Cardiac septum (tissue), 1 donor: ENCODE results near the gene DGKI. TPM values are rescaled to one million over a fixed set of nuclear protein-coding genes. Genes with fewer than 3 reads are reported as not detected.
A peak's percentile ranks its signal among the peaks of the same experiment; 100 is the strongest.

ENCODE experiments used
- DNase-seq: peaks from one replicate; pipeline ENCODE4 v3.0.0-alpha.2; 2020; ENCODE audit warnings: low spot score
- intact Hi-C: fragments of 100-400 bp; cut with DNase I; formaldehyde crosslinking; loops from one replicate; pipeline ENCODE4 v1.14.0; 2022
- long read RNA-seq: library from polyadenylated mRNA; unstranded; transcript quantifications from one replicate; pipeline ENCODE4 v2.0.0, GENCODE V29; 2021
- total RNA-seq: library from RNA; stranded (reverse); fragmentation: NEBNext Ultra II Directional; extraction: Animal tissue kit (Norgen Biotek cat#: 25700); gene quantifications from one replicate; pipeline ENCODE4 v1.2.1, GENCODE V29; 2021
- donor health status: DM: no; HTN: no; CAD: no.

DGKI gene
- total RNA-seq = 7.5 TPM
- long read RNA-seq, partial matches to known transcripts = 0 of 4 reads
- long read RNA-seq, other reads (novel, unspliced or antisense) = 4 of 4 reads

GRCh38 chr7:137846827-137847567, at the start of gene DGKI:
Gene DGKI, minus strand, starts transcription at chr7:137846974.
- intact Hi-C loops = no loop called here
- no peak for DNase-seq

GRCh38 chr7:137895301-137896221, 48.8 kb upstream of the DGKI start:
- DNase-seq = no peak
- intact Hi-C loops = loop anchor here (5.0 kb wide), 1 partner anchor 288 kb away; no protein-coding TSS in a partner anchor

DNA sequence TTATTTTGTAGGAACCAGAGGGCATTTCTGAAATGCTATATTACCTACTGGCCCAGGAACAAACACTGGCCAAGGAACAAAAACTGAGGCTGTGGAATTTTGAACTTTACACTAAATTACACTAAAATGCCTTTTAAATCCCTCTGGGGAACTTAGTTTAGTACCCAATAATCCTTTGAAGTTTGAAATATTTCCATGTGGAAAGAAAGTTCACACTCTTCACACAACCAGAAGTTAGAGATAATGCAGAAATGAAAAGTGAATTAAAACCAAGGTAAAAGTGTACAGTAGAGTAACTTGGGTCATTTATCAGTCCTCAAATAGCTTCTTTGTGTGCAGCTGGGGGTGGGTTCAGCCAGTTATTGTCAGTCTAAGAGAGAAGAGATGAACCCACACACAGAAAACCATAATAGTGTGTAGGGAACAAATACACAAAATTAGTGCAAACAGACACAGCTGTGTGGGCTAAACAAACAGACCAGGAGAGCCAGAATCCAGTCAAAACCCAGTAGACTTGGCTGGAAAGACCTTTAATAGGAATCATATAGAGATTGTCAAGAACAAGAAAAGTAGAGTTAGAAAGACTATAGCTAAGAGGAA, 46.5 kb upstream of the DGKI start:
- DNase-seq = no peak
- intact Hi-C loops = no loop called here

- no peak for DNase-seq
- intact Hi-C loops = no loop called here
These were observed 44.4 kb upstream of the DGKI start for GRCh38 chr7:137891016-137891655.

DNA sequence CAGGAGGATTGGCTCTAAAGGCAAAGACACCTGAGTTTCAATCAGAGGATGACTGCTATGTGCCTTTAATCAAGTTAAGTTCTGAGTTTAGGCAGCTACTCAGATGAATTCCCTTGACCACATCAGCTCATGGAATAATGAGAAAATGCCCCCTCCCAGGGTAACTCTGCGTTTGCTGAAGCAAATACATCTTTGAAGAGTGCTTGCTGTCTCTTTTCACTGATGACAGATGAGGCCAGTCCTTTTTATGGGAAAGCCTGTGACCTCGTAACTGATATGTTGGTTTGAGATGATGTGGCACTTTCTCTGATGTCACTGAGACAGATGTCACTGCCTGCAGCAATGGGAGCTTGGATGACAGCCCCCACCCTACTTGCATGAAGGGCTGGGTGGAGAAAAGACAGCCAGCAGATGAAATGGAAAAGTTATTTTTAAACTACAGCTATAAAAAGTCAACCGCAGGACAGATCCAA, 43.7 kb upstream of the DGKI start:
- DNase-seq = no peak
- intact Hi-C loops = no loop called here

DNA sequence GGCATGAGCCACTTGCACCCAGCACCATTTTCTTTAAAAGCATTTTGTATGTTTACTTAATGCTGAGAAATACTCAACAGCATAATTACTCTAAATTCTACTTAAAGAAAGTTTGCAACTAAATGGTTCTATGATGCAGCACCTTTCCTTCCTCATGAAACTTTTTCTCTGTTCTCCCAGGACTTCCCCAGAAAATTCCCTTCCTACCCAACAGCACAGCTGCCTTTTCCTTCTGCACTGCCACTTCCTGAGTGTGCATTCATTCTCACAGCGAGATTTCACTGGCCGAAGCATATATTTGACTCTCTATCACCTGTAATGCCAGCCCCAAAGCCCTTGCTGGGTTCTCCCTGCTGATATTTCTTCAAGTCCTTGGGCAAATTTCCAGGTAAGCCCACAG, 41.5 kb upstream of the DGKI start:
- DNase-seq = no peak
- intact Hi-C loops = no loop called here

DNA sequence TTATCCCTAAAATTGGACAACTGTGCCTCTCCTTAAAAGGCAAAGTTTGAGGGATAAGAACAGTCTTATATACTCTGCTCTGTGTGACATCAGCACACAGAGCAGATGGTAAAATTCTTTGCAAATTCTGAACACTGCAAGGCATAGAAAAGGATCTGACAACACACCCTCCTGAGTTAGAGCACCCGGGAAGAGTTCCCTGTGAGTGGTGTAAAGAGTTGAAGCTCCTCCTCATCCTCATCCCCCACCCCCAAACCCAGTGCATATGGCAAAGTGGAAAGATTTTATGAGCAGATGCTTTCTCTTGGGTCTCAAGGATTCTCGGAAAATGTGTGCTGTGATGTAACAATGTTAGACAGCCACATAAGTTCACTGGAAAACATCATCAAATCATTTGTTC, 40.0 kb upstream of the DGKI start:
- intact Hi-C loops = no loop called here

DNA sequence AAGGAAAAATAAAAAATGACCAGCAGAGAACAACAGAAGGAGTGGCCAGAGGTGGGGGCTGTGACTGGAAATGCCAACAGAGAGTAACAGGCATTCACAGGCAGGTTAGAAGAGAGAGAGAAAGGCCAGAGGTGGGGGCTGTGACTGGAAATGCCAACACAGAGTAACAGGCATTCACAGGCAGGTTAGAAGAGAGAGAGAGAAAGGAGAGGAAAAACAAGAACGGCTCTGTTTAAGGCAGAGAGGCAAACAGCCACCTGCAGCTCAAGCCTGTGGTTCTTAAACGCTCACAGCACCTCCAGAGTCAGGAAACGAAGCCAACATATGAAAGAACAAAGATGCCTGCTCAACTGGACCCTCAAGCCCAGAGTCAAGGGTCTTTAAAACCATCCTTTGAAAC, 39.5 kb upstream of the DGKI start:
- DNase-seq = no peak
- intact Hi-C loops = no loop called here

More for the DNA sequence above, 40.0 kb upstream of the DGKI start:
- DNase-seq = no peak

DNA sequence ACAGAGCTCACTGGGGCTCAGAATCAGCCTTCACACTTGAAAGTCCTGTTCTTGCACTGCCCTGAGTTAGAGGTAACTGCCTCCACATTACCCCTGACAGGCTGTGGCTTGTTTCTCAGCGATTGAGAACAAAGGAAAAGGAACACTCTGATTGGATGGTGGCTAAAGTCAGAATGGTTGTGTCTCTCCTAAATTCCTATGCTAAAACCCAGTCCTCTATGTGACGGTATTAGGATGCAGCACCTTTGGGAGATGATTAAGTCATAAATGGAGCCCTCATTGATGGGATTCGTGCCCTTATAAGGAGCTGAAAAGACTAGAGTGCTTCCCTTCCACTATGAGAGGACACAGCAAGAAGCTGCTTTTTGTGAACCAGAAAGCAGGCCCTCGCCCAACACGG, 38.9 kb upstream of the DGKI start:
- no peak for DNase-seq
- intact Hi-C loops = no loop called here

- DNase-seq = no peak
- intact Hi-C loops = no loop called here
These were observed 36.0 kb upstream of the DGKI start for GRCh38 chr7:137882806-137883205.

DNA sequence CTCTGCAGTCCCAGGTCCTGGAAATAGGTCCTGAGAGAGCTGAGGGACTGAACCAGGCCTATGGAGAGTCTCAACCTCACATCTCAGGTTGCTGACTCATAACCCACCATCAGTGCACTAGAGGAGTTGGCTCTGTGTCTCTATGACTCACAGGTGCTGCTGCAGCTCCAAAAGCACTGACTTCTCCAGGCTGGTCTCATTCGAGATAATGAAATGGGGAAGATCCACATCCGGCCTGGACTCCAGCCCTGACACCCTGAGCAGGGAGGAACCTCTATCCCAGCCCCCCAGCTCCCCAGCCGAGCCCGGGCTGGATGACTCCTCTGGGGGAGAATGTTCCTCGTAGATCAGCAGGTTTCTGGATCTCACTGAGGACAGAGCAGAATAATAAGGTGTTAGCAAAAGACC, 35.5 kb upstream of the DGKI start:
- DNase-seq = no peak
- intact Hi-C loops = no loop called here

GRCh38 chr7:137881607-137882260, 35.0 kb upstream of the DGKI start:
- DNase-seq = no peak
- intact Hi-C loops = no loop called here

GRCh38 chr7:137880432-137880831, 33.7 kb upstream of the DGKI start:
- intact Hi-C loops = no loop called here
- no peak for DNase-seq

- no peak for DNase-seq
- intact Hi-C loops = loop anchor here (10.0 kb wide), 1 partner anchor 195 kb away; no protein-coding TSS in a partner anchor
These were observed 32.8 kb upstream of the DGKI start for GRCh38 chr7:137879357-137880158.

DNA sequence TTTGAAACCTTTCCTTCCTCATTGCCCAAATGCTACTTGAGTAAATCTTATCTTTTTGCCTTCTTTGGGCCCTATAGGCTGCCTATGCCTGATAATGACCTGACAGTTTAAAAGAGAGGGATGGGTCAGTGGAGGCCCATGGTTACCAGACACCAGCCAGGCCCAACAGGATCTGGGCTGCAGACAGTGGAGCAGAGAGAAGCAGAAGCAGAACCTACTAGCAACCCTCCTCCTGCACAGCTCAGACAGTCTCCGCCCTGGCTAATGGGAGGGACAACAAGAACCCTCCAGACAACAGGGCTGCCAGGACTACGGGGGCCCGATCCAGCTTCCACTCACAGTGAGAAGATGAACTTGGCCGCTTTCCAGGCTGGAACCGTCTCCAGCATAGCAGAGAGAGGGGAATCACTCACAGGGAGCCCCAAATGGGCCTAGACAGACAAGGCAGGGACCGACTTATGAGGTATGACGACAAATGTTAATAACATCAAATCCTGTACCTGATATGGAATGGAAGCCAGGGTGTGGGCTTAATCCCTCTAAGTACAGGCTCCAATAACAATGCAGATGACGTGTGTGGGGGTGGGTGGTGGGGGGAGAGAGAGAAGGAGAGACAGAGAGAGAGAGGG, 31.7 kb upstream of the DGKI start:
- DNase-seq = peak; percentile 84
- intact Hi-C loops = loop anchor here (10.0 kb wide), 1 partner anchor 194 kb away; no protein-coding TSS in a partner anchor

DNA sequence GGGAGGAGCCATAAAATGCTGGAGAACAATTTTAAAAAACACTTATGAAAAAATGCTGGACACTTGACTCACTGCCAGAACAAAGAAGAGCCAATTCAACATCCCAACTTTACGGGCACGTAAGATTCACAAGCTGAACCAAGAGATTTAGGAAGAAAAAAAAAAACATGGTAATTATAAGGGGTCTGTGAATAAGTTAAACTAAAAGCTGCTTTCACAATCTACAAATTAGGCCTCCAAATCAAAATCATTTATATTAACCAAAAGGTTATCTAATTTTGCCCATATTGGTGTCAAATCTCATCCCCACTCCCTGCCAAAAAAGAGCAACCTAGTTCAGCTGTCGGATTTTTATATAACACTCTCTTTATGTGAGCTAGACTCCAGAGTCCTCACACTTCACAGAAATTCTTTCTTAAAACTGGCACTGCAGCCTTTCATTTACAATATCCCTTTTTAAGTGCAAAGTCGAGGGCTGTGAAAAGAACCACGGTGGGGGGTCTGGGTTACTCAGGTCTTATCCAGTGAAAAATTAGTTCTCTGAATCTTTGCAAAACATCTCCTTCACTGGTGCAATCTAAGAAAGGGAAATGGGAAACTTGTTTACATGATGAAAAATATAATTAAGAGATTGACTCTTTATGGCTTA, 30.4 kb upstream of the DGKI start:
- intact Hi-C loops = loop anchor here (10.0 kb wide), 1 partner anchor 192 kb away; no protein-coding TSS in a partner anchor
- no peak for DNase-seq

GRCh38 chr7:137875746-137876145, 29.0 kb upstream of the DGKI start:
- DNase-seq = no peak
- intact Hi-C loops = loop anchor here (10.0 kb wide), 1 partner anchor 191 kb away; no protein-coding TSS in a partner anchor
